NCI-H146 treated with DMSO at 0.1 percent for 48 hours (cell line): ENCODE results near the gene DHRS4L2.
A peak's percentile ranks its signal among the peaks of the same experiment; 100 is the strongest.

Source experiments
- DNase-seq: peaks from one replicate; lab custom pipeline; 2025; ENCODE audit not compliant: unreplicated experiment; lab: John Stamatoyannopoulos, UW

DHRS4L2 gene

GRCh38 chr14:24051789-24052655 lies 63.3 kb downstream of the DHRS4L2 start, which contains the start of gene CARMIL3:
CARMIL3 (plus strand) TSS chr14:24052009; CDS start chr14:24052154, 145 bp downstream.
- DNase-seq = peak; percentile 52

- DNase-seq = no peak
Measured at GRCh38 chr14:24052656-24053547, 64.2 kb downstream of the DHRS4L2 start.

GRCh38 chr14:24053548-24054323 lies 65.0 kb downstream of the DHRS4L2 start:
- DNase-seq = no peak

GRCh38 chr14:24054324-24054641 lies 65.6 kb downstream of the DHRS4L2 start:
- no peak for DNase-seq

- no peak for DNase-seq
Measured at GRCh38 chr14:24054646-24055045, 65.9 kb downstream of the DHRS4L2 start.
